Upper lobe of left lung (tissue), 4 donors: ENCODE data around the gene CARD10.

ENCODE experiments used
- EP300 ChIP-seq, 4 donors: sonication (generic); formaldehyde crosslinking; IDR thresholded peaks; one replicate each; pipeline ENCODE4 v1.5.1; 2017; ENCODE audit warnings: antibody characterized with exemption in 4 of 4, control low read depth in 2 of 4
- TF ChIP-seq, protein P1 (sequence below), 6 experiments: fragments of 450-650 bp in 4 of 6; fragments of 200-600 bp in 2 of 6; sonication (generic) in 2 of 6; IDR thresholded peaks; one replicate each; pipeline ENCODE4 v1.5.1; 2016 to 2019; ENCODE audit warnings: antibody characterized with exemption in 6 of 6

- TF ChIP-seq, protein P1, sequence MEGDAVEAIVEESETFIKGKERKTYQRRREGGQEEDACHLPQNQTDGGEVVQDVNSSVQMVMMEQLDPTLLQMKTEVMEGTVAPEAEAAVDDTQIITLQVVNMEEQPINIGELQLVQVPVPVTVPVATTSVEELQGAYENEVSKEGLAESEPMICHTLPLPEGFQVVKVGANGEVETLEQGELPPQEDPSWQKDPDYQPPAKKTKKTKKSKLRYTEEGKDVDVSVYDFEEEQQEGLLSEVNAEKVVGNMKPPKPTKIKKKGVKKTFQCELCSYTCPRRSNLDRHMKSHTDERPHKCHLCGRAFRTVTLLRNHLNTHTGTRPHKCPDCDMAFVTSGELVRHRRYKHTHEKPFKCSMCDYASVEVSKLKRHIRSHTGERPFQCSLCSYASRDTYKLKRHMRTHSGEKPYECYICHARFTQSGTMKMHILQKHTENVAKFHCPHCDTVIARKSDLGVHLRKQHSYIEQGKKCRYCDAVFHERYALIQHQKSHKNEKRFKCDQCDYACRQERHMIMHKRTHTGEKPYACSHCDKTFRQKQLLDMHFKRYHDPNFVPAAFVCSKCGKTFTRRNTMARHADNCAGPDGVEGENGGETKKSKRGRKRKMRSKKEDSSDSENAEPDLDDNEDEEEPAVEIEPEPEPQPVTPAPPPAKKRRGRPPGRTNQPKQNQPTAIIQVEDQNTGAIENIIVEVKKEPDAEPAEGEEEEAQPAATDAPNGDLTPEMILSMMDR (IDR thresholded peaks at IDR 0.05) = no peak
- TF ChIP-seq EP300 (IDR thresholded peaks at IDR 0.05) = no peak
These were observed 17.4 kb downstream of the CARD10 start for GRCh38 chr22:37501610-37502341.
